Ishikawa (cell line): Measurements from ENCODE around the gene PRRT3.
A peak's percentile ranks its signal among the peaks of the same experiment; 100 is the strongest.

Experiments used
- CEBPB ChIP-seq: IDR thresholded peaks from 2 replicates; pipeline ENCODE4 v1.6.1; 2012
- CREB1 ChIP-seq: IDR thresholded peaks from 2 replicates; pipeline ENCODE4 v1.6.1; 2012; ENCODE audit warnings: low read depth
- EGR1 ChIP-seq: IDR thresholded peaks from 2 replicates; pipeline ENCODE4 v1.6.1; 2012
- EP300 ChIP-seq: IDR thresholded peaks from 2 replicates; pipeline ENCODE4 v1.6.1; 2012; ENCODE audit warnings: borderline replicate concordance
- FOXM1 ChIP-seq: IDR thresholded peaks from 2 replicates; pipeline ENCODE4 v1.6.1; 2012; ENCODE audit warnings: low read depth, borderline replicate concordance
- MAX ChIP-seq: IDR thresholded peaks from 2 replicates; pipeline ENCODE4 v1.6.1; 2012
- NFIC ChIP-seq: IDR thresholded peaks from 2 replicates; pipeline ENCODE4 v1.6.1; 2012
- RAD21 ChIP-seq: IDR thresholded peaks from 2 replicates; pipeline ENCODE4 v1.6.1; 2012; ENCODE audit warnings: low read depth
- REST ChIP-seq: IDR thresholded peaks from 2 replicates; pipeline ENCODE4 v1.6.1; 2012; ENCODE audit warnings: low read depth, mild to moderate bottlenecking
- TAF1 ChIP-seq: IDR thresholded peaks from 2 replicates; pipeline ENCODE4 v1.6.1; 2012; ENCODE audit warnings: low read depth, mild to moderate bottlenecking
- TCF12 ChIP-seq: IDR thresholded peaks from 2 replicates; pipeline ENCODE4 v1.6.1; 2012; ENCODE audit warnings: low read depth
- TEAD4 ChIP-seq: IDR thresholded peaks from 2 replicates; pipeline ENCODE4 v1.6.1; 2012
- YY1 ChIP-seq: IDR thresholded peaks from 2 replicates; pipeline ENCODE4 v1.6.1; 2012; ENCODE audit warnings: low read depth
- ZBTB7A ChIP-seq: IDR thresholded peaks from 2 replicates; pipeline ENCODE4 v1.6.1; 2012; ENCODE audit warnings: low read depth
- TF ChIP-seq, protein P1 (sequence below): IDR thresholded peaks from 2 replicates; pipeline ENCODE4 v1.6.1; 2012

PRRT3 gene

DNA sequence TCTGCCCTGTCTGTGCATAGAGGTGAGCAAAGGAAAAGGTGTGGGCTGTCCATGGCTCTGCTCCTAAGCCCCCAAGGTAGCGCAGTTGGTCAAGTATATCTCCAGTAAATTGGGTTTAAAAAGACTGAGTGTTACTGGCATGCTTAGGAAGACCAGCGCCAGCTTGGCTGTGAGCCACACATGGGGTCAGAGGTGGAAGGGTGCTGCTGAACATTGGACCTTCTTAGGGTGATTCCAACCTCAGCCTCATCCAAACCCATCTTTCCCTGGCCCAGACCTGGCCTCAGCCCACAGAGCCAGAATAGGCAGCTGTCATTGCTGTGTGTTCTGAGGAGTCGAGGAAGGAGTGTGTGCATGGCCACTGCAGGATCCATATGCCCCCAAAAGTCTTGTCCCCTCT, 43.9 kb downstream of the PRRT3 start:
- no peak for TF ChIP-seq RAD21
- TF ChIP-seq TEAD4, result no peak
- TF ChIP-seq ZBTB7A, result no peak
- no peak for TF ChIP-seq EP300
- no peak for TF ChIP-seq MAX
- no peak for TF ChIP-seq TAF1
- no peak for TF ChIP-seq NFIC

- TF ChIP-seq NFIC, result no peak
- no peak for TF ChIP-seq TEAD4
- no peak for TF ChIP-seq MAX
- no peak for TF ChIP-seq TCF12
- TF ChIP-seq CEBPB, result no peak
- no peak for TF ChIP-seq TAF1
- no peak for TF ChIP-seq CREB1
- no peak for TF ChIP-seq ZBTB7A
- no peak for TF ChIP-seq FOXM1
- no peak for TF ChIP-seq EP300
- no peak for TF ChIP-seq RAD21
- TF ChIP-seq YY1, result no peak
- TF ChIP-seq, protein P1, sequence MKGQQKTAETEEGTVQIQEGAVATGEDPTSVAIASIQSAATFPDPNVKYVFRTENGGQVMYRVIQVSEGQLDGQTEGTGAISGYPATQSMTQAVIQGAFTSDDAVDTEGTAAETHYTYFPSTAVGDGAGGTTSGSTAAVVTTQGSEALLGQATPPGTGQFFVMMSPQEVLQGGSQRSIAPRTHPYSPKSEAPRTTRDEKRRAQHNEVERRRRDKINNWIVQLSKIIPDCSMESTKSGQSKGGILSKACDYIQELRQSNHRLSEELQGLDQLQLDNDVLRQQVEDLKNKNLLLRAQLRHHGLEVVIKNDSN, result no peak
- TF ChIP-seq REST, result no peak
- TF ChIP-seq EGR1, result no peak
Observed at GRCh38 chr3:9906480-9906879, 45.7 kb downstream of the PRRT3 start.

DNA sequence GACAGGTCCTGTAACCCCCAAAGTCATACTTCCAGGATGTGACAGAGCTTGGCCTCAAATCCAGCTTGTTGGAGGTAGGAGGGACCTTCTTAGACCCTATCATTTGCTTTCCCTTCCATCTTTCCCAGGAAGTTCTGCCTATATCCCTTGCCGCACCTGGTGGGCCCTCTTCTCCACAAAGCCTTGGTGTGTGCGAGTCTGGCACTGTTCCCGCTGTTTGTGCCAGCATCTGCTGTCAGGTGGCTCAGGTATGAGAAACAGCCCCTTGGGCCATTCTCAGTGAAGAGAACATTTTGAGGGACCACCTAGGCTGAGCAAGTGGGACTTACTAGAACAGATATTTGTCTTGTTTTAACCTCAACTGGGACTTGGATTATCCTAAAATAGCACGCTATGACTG, 48.3 kb downstream of the PRRT3 start:
- TF ChIP-seq ZBTB7A (no peak), TEAD4 (no peak), FOXM1 (no peak), CEBPB (no peak), CREB1 (no peak), RAD21 (no peak), YY1 (no peak)
- TF ChIP-seq, protein P1, result no peak

DNA sequence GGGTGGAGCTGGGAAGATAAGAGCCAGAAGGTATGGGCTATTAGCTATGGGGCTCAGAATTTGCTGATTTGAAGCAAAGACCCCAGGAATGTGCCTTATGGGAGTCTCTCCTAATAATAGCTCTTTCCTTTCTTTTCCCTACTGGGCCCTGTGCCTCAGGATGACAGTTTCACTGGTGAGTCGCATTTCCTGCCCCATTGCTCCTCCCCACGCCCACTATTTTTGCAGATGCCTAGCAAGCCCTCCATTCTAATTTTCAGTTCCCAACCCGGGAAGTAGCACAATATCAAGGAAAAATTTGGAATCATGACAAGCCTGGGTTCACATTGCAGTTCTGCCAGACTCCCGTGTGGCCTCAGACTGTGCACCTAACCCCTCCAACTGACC, 49.0 kb downstream of the PRRT3 start:
- TF ChIP-seq, protein P1, result no peak
- no peak for TF ChIP-seq EGR1

GRCh38 chr3:9902372-9903237, 49.6 kb downstream of the PRRT3 start, which contains the start of gene IL17RE:
IL17RE (plus strand) TSS chr3:9902848; CDS start chr3:9902933, 85 bp downstream.
- TF ChIP-seq TEAD4 (peak; percentile 64; the same call in 1 of the 2 replicates), YY1 (peak; percentile 78), CREB1 (no peak), TCF12 (no peak), TAF1 (peak; percentile 45; the same call in 1 of the 2 replicates), ZBTB7A (peak; percentile 14; the same call in 1 of the 2 replicates), MAX (peak; percentile 63; the same call in 1 of the 2 replicates), NFIC (no peak)

GRCh38 chr3:9901967-9902366, 50.2 kb downstream of the PRRT3 start:
- no peak for TF ChIP-seq CREB1

- TF ChIP-seq ZBTB7A (no peak), TAF1 (no peak), EP300 (no peak), RAD21 (no peak), CEBPB (no peak), REST (no peak), MAX (no peak), TCF12 (no peak), EGR1 (no peak), TEAD4 (no peak), FOXM1 (no peak), YY1 (no peak), NFIC (no peak), CREB1 (no peak)
- TF ChIP-seq, protein P1, result no peak
Observed at GRCh38 chr3:9899289-9899791, 52.9 kb downstream of the PRRT3 start.
